ENCODE measurements around the gene MNT.

GRCh38 chr17:2374549-2375285 lies 26.1 kb downstream of the MNT start:
- TF ChIP-seq CTCF (IDR thresholded peaks at IDR 0.05) (no peak), POLR2A (IDR thresholded peaks at IDR 0.05) (no peak), POLR2AphosphoS5 (IDR thresholded peaks at IDR 0.05; ENCODE audit: insufficient read depth in 1 of 2, low read depth in 1 of 2) (no peak)

Data from vagina (tissue), 2 donors.